NCI-H524 treated with DMSO at 0.1 percent for 48 hours (cell line): ENCODE data around the gene MDGA2.
"Not testable (repeated sequence)": the region's sequence is repeated elsewhere in the genome, so short reads cannot be mapped to it uniquely, and the experiment has no call there.

Experiments
- DNase-seq: peaks from one replicate; lab custom pipeline; 2025; lab: John Stamatoyannopoulos, UW

MDGA2 gene

DNA sequence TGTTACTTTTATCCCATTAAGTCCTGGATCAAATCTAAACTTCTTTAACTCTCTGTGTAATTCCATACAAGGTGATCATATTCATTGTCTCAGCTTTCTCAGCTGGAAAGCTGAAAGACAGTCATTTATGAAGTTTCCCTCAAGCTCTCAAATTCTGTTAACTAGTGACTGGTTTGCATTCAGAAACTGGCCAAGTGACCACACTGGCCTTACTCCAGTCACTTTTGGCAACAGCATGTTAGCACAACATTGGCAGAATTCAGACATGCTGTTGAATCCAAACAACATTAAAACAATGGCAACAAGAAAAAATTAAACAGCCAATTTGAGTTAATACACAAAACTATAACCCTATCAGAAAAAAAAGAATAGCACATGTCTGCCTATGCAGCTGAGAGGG lies 343.3 kb downstream of the MDGA2 start:
- DNase-seq: no peak

DNA sequence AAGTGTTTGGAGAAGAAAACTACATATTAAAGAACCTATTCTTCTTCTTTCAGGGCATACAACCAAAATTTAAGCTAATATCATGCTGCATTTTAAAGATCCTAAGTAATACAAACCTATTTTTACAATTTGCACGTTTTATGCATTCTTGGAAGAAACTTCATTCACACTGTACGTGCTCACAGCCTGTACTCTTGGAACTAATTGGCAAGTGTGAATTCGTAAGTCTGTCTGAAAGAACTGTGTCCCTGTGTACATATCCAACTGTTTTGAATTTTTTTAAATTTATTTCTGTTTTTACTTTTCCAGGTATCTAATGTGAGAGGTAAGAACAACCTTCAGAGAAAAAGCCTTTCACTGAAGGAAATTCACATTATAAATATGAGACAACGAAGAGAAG lies 347.0 kb downstream of the MDGA2 start:
- DNase-seq: no peak

DNA sequence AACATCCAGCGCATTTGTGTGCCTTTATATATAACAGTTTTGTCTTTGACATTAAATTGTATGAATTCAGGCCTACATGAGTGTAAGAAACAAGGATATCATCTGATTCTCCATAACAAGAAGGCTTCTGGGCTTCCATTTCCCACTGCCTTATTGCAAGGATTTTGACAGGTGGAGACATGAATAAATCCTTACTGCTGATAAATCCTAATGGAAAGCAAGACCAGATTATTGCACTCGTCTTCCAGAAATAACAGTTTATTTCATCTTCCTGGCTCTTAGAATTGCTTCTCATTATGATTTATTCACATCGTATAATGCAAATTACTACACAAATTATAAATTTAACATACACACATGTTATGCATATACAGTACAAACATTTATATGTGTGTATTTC lies 348.1 kb downstream of the MDGA2 start:
- DNase-seq: no peak

DNA sequence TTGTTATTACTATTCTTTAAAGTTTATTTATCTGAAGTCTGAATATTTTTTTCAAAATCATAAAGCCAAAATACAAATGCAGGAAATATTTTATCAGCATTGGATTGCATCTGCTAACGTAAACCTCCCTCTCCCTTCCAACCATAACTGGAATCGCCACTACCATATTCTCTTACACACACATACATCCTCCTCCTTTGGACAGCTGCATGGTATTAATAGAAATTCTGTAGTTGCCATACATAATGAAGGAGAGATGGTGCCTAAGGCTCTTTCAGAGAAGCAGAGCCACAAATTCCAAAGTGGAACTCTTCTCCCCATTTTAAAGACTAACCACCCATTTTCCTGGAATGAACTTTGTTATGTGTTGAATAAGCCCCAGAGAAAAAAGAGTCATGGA lies 352.7 kb downstream of the MDGA2 start:
- no peak for DNase-seq

DNA sequence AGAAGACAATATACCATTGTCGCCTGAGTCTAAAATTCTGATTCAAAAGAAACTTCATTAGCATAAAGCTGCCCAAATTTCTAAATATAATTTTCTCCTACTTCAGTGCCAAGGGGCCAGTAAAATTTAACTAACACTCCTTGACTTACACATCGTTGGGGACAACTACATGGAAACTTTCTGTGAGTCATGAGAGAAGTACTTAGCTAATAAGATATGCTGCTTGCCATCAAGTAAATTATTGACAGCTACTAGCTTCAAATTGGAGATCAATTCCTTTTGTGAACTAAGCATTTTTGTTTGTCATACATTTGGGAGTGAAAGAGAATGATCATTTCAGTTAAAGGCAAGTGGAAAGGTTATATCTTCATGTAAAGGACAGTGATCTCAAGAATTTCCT lies 373.3 kb downstream of the MDGA2 start:
- no peak for DNase-seq

DNA sequence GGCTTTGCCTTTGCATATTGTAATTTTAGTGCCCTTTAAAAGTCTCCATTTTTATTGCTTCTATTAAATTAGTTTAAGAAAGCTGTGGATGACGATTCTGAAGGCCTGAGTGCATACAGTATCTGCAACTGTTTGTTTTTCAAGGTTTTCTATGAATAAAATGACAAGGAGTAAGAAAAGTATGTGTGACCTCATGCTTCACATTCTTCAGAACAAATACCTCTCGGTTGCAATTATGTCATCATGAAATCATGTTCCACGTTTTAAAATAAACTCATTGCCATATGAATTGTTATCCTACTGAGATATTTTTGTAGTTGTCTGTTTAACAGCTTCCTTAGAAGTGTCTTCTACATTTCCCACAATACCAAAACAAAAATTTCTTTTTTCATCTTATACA lies 374.6 kb downstream of the MDGA2 start:
- no peak for DNase-seq

DNA sequence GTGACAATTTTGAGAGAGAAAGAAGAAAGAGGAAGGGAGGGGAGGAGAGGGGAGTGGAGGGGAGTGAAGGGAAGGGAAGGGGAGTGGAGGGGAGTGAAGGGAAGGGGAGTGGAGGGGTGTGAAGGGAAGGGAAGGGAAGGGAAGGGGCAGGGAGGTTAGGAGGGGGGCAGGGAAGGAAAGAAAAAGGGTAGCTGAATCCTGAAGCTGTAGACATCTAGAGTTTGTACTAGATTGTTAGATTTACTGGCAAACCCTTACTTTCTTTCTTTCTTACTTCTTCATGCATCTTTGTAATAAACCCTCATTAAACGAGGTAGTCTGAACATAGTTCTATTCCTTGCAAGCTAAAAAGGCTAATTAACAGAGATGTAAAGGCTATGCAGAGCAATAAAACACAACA lies 378.0 kb downstream of the MDGA2 start:
- no peak for DNase-seq

DNA sequence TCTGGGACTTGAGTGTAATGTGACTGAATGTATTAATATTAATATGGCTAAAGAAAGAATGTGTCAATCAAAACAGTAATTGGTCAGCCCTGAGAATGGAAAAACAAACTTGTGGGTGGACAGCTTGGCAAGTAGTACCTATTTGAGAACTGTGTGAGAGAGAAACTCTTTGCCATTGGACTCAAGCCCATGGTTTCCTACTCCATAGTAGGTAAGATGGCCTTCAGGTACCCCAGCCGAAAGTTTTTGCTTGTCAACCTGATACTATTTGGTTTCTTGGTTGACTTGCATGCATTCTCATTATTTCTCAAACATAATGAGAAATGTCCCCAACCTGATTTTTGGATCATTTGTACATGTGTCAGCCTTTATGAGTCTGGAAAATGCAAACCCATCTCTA lies 391.1 kb downstream of the MDGA2 start:
- DNase-seq: no peak

DNA sequence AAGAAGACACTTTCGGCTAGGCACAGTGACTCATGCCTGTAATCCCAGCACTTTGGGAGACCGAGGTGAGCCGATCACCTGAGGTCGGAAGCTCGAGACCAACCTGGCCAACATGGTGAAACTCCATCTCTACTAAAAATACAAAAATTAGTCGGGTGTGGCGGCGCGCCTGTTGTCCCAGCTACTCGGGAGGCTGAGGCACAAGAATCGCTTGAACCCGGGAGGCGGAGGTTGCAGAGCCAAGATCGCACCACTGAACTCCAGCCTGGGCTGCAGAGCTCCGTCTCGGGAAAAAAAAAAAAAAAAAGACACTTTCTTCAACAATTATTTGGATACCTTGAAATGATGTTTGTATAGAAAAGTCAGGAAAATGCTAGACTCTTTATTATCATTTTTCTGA lies 393.6 kb downstream of the MDGA2 start:
- DNase-seq: not testable (repeated sequence)

DNA sequence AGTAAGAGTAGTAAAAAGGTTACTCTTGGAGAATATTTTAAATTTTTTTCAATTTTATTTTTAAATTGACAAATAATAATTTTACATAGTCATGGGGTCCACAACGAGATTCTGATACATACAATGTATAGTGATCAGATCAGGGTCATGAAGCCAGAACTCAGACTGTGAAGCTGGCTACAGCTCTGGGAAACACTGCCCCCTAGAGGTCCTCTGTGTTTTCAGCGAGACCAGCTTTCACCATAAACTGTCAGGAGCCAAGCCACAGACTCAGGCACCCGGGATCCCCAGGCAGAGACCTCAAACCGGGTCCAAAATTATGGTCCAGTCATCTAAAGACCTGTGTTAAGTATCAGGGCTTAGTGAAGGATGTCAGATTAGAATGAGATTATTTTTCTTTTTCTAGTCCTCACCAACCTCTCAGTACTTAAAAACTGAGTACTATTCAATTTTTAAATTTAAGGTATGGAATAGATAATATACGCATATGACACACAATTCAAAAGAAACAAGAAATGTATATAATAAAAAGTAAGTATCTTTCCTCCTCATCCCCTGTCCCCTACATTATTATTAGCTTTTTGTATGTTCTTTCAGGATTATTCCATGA lies 397.1 kb downstream of the MDGA2 start:
- DNase-seq: peak; percentile 30

DNA sequence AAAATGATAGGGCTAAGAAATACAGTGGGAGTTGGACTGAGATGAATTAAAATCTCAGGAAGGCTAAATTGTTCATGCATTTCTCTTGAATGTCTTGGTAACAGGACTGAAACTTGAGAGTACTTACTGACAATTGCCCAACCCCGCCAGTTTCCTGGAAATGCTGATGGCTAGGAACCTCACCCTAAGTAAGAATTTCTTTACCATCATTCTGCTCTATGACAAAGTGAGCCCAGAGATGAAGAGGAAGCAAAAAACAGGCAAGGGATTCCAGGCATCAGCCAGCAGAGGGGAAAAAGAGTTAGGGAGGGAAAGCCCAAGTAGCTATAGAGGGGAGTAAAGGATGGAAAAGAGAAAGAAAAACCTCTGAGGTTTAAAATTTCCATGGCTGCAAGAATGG lies 397.7 kb downstream of the MDGA2 start:
- no peak for DNase-seq

DNA sequence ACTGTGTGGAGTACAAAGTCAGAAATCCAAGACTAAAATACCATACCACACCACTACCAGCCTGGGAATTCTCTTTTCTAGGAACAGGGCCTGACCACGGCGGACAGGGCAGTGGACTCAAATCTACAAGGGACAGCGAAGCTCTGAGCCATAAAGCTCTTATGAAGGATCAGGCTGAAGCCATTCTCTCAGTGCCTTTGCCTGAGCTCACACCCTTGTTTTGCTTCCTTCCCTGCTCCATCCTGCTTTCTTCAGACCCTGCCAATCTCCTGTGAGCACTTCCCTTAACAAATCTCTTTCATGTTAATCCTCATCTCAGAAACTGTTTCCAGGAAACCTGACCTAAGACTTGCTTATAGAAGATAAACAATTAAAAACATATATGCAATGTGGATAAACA lies 398.5 kb downstream of the MDGA2 start:
- no peak for DNase-seq

DNA sequence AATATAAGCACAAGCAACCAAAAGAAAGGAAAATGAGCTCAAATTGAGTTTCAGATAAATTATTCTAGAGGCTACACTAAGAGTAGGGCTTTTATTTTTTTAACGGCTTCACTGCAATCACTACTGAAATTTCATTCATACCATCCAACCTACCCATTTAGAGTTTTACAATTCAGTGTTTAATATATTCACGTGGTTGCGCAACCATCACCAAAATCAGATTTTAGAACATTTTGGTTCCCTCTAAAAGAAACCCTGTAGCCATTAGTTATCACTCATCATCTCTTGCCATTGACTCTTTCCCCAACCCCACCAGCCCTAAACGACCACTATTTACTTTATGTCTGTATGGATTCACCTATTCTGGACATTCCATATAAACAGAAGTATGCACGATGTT lies 401.5 kb downstream of the MDGA2 start:
- no peak for DNase-seq

DNA sequence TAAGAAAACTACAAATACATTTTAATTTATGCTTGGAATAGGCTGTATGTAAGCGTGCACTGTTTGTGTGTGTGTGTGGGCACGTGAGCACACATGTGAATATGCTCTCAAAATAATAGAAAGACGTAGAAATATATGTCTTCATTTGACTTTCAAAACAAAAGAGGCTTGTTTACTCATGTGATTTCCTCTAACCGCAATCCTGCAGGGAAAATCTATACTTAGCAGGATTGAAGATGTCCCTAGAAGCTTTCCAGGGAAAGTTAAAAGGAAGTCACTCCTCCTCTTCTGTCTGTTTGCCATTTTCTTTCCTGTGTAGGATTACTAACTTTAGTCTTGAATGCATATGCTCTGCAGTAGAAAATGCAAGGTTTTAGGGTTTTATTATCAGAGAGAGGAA lies 404.7 kb downstream of the MDGA2 start:
- no peak for DNase-seq

DNA sequence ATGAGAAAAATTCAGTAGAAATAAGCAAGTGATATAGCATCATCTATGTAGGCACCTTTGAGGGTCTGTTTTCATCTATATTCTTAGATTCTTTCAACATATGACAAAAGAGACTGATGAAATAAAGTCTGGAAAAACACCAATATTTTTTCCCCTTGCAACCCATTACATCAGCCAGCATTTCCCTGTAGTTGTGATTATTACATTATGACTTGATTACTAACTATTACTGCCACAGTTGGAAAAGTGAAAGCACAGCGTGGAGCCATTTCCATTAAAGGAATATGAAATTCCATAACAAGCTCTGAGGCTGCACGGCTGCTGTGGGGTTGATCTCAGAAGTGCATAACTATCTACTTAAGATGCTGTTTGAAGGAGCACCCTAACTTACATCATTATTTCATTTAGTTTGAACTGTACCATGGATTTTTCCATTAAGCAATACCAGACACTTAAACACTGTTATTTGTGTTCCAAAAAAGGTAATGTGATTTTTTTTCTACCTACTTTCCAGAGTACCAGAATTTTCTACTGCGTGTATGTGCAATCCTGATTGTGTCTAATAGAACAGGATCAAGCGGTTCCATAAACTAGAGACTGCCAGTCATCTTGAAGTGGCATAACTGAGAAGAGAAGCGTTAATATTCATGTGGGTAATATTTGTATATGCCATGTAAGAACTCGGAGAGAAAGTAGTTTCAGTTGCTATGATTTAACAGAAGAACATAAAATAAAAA lies 405.5 kb downstream of the MDGA2 start:
- DNase-seq: no peak

DNA sequence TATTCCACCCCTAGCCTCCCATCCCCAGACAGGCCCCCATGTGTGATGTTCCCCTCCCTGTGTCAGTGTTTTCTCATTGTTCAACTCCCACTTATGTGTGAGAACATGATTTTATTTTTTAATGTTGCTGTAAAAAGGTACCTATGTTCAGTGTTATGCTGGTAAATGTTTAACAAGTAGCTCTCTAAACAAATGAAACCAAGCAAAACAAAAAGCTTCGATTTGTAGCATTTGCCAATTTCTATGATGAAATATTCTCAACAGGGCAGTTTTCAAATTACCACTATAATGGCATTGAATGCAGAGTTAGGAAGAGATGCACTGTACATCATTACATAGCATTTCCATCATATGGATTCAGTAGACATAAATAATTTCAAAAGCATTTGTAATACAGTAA lies 410.6 kb downstream of the MDGA2 start:
- DNase-seq: no peak

DNA sequence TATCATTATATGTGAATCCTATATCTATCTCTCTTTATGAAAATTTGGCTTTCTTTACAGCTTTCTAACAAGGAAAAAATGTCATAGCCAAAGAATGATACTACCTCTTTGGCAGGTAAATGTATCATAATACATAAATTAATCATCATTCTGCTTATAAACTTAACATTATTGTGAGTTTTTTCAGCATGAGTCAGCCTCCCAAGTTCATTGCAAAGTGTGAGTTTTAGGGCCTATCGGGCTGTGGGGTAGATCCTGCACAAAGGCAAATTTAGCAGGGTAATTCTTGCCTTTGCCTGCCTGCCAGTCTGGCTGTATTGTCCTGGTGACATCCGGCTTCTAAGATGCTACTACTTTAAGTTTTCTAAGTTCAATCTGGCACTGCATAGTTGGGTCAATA lies 412.6 kb downstream of the MDGA2 start:
- no peak for DNase-seq

DNA sequence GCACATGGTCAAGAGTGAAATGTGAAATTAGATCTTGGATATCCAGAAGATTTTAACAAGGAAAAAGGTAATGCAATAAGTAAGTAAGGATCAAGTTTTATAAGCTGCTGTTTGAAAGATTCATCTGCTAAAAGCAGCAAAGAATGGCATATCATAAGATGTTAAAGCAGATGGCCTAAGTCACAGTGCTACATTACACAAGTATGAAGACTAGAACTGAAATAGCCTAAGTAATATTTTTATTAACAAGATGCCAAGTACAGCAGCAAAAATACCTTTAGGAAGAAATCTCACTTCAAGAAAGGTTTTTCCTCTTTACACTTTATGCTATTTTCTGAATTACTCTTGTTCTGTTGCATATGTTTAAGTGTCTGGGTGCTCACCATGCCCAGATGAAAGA lies 414.1 kb downstream of the MDGA2 start:
- DNase-seq: peak; percentile 83

DNA sequence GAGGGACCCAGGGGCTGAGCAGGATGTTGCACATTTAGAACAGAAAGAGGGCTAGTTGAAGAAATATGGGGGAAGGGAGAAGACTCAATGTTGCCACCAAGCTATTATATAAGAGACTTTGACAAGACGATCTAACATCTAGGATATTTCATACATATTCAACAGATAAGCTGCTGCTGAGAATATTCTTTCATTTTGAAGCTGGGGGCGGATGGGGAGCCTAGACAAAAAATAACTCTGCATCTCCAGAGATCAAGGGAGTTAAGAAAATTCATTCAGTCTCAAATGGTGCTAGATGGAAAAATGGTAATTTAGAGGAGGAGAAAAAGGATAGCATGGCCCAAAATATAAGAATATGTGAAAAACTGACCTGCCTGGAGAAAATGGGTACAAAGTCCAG lies 415.6 kb downstream of the MDGA2 start:
- no peak for DNase-seq

DNA sequence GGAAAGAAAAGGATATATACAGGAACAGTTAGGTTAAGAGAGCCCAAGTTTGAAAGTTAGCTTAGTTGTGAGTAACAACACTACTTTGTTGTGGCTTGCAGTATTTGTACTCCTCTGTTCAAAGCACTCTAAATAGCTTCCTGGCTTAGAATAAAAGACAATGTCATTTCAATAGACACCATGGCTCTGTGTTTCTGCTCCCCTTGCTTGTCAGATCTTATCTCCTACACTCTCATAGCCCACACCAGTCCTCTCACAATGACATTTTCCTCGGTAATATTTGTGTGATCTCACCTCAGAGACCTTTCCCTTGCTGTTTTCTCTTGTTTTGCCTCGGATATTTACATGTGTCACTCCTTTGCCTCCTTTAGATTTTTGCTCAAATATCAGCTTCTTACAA lies 418.4 kb downstream of the MDGA2 start:
- DNase-seq: no peak

DNA sequence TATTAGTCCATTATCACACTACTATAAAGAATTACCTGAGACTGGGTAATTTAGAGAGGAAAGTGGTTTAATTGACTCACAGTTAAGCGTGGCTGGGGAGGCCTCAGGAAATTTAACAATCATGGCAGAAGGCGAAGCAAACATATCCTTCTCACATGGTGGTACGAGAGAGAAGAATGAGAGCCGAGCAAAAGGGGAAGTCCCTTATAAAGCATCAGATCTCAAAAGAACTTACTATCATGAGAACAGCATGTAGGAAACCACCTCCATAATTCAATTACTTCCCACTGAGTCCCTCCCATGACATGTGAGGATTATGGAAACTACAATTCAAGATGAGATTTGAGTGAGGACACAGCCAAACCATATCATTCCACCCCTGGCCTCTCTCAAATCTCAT lies 422.6 kb downstream of the MDGA2 start:
- DNase-seq: no peak

DNA sequence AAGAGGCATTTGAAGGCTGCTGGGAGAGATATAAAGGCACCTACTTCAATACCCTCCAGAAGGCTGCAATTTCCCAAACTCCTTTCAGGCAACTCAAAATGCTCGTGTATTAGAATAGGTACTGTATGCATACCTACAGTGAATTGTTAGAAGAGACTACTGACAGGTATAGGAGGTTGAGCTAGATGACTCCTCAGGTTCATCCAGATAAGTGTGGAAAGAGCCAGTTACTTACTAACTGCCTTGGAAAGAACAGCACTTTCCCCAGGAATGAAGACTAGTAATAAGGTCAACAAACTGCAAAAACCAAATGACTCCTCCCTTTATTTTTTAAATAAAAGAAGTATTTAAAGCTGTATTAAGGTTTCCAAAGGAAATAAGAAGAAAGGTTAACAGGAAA lies 429.0 kb downstream of the MDGA2 start:
- DNase-seq: no peak

DNA sequence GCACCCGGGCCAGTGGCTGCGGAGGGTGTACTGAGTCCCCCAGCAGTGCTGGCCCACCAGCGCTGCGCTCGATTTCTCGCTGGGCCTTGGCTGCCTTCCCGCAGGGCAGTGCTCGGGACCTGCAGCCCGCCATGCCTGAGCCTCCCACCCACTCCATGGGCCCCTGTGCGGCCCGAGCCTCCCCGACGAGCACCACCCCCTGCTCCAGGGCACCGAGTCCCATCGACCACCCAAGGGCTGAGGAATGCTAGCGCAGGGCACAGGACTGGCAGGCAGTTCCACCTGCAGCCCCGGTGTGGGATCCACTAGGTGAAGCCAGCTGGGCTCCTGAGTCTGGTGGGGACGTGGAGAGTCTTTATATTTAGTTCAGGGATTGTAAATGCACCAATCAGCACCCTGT lies 432.8 kb downstream of the MDGA2 start:
- not testable (repeated sequence) for DNase-seq

DNA sequence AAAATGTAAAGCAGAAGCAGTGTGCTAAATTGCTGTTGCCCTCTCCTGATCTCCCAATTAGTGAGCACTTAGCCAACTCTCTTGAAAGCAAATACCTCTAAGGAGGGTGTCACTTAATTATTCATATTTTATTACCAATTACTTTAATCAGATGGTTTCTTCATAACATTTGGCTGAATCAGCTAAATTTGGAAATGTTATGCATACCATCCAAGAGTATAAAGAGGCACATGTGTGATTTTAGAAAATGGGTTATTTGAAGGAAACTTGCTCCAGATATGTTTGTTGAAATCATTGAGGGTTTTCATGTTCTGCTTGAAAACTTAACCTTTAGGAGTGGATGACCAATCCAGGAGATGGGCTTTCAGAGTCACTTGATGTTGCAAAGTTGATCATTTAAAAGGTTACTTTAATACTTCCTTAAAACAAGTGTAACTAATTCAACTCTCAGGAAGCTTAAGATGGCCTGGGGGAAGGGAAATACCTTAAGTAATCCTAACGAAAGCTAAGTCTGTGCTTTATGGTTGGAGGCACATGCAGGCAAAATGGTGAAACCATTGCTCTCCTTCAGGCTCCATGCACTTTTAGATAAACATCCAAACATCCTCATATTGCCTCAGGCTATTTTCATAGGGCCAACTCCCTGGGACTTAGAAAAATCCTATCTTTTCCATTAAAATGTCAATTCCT lies 434.5 kb downstream of the MDGA2 start:
- DNase-seq: peak; percentile 8
